Fibroblast of pulmonary artery (primary cell): ENCODE measurements around the gene CLEC3B.

Experiments
- DNase-seq: peaks from one replicate; pipeline ENCODE4 v3.0.0-alpha.2; 2010; ENCODE audit warnings: low read depth
- H3K4me3 ChIP-seq: replicated peaks from 2 replicates; pipeline ENCODE4 v1.5.1; 2011; ENCODE audit warnings: low read depth, mild to moderate bottlenecking, control low read depth, low read length, moderate library complexity
- TF ChIP-seq, protein P1 (sequence below): IDR thresholded peaks from 2 replicates; pipeline ENCODE4 v1.5.1; 2011; ENCODE audit warnings: mild to moderate bottlenecking, control low read depth, low read length, inconsistent platforms; ENCODE audit errors: missing control alignments

Gene CLEC3B

DNA sequence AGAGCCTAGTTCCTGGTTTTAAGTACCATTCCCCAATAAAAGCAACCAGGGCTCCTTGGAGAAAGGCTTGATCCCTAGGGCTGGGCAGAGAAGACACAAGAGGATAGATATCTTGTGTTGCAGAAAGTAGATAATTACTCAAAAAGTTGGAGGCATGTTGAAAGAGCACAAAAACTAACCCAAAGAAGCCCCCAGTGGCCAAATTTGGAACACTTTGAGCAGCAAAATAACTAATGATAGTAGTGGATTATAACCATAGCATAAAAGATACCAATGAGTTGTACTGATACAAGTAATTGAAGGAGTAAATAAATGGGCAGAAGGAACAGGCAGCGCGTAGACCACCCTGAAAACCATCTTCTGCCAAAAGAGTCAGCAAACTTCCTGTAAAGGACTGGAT lies 38.0 kb upstream of the CLEC3B start:
- TF ChIP-seq, protein P1, sequence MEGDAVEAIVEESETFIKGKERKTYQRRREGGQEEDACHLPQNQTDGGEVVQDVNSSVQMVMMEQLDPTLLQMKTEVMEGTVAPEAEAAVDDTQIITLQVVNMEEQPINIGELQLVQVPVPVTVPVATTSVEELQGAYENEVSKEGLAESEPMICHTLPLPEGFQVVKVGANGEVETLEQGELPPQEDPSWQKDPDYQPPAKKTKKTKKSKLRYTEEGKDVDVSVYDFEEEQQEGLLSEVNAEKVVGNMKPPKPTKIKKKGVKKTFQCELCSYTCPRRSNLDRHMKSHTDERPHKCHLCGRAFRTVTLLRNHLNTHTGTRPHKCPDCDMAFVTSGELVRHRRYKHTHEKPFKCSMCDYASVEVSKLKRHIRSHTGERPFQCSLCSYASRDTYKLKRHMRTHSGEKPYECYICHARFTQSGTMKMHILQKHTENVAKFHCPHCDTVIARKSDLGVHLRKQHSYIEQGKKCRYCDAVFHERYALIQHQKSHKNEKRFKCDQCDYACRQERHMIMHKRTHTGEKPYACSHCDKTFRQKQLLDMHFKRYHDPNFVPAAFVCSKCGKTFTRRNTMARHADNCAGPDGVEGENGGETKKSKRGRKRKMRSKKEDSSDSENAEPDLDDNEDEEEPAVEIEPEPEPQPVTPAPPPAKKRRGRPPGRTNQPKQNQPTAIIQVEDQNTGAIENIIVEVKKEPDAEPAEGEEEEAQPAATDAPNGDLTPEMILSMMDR = peak; percentile 58
- no peak overlapping the region for H3K4me3 ChIP-seq
- DNase-seq = no peak

DNA sequence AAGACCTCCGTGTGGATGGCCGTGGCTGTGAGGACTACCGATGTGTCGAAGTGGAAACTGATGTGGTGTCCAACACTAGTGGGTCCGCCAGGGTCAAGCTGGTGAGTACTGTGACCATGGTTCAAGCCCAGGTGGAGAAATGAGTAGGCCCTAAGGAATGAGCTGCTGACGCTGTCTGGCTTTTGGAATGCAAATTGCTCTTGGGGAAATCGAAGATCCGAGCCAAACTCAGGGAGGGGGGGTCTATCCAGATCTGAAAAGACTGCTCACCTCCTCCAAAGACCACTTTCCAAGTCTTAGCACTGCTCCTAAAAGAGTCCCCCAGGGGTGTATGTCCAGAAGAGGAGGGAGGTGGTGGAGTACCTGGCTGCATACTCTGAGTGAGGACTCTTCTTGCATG lies 37.0 kb upstream of the CLEC3B start:
- H3K4me3 ChIP-seq = no peak overlapping the region
- no peak for DNase-seq
- TF ChIP-seq, protein P1 = no peak

DNA sequence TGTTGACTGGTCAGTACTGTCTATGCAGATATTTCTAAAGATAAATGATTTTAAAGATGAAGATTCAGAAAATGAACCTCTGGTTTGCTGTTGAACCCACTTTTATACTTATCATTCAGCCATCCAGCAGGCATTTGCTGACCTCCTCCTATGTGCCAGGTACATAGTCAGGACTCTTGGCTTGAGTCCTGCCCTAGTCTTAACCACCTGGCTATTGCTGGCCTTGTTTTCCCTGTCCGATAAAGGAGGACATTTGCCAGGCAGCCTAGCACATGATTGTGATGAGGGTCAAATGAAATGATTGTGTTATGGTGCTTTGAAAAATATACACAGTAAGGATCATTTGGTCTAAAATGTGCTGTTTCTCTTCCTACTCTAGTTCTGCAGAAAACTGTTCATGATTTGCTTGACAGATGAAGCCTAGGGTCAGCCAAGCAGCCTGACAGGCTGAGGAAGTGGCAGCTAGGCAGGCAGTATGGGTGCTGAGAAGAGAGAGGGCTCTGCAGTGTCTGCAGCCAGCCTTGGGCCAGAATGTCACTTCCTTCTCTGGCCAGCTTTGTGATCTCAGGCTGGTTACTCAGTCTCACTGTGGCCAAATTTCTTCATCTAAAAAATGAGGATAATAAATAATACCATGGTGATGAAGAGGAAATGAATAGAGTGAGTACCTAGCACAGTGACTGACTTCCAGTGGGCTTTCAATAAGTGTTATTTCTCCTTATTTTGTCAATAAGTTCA lies 36.3 kb upstream of the CLEC3B start:
- no peak overlapping the region for H3K4me3 ChIP-seq
- DNase-seq = no peak
- TF ChIP-seq, protein P1 = no peak

DNA sequence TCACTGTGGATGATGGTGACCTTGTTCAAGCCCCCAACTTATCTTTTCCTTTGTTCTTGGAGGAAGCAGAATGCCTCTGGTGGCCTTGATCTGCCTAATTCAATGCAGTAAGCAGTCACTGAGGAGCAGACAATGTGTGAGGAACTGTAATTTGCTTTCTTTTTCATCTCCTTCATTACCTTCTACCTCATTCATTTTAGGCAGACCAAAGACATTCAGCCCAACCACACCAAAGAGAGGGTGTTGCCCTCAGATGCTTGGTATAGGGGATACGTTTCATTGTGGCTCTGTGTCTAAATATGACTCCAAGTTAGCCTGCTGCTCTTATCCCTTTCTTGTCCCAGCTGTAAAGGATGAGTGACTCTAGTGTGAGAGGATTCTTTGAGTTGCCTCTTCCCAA lies 34.8 kb upstream of the CLEC3B start:
- DNase-seq = no peak
- no peak overlapping the region for H3K4me3 ChIP-seq
- TF ChIP-seq, protein P1 = no peak

DNA sequence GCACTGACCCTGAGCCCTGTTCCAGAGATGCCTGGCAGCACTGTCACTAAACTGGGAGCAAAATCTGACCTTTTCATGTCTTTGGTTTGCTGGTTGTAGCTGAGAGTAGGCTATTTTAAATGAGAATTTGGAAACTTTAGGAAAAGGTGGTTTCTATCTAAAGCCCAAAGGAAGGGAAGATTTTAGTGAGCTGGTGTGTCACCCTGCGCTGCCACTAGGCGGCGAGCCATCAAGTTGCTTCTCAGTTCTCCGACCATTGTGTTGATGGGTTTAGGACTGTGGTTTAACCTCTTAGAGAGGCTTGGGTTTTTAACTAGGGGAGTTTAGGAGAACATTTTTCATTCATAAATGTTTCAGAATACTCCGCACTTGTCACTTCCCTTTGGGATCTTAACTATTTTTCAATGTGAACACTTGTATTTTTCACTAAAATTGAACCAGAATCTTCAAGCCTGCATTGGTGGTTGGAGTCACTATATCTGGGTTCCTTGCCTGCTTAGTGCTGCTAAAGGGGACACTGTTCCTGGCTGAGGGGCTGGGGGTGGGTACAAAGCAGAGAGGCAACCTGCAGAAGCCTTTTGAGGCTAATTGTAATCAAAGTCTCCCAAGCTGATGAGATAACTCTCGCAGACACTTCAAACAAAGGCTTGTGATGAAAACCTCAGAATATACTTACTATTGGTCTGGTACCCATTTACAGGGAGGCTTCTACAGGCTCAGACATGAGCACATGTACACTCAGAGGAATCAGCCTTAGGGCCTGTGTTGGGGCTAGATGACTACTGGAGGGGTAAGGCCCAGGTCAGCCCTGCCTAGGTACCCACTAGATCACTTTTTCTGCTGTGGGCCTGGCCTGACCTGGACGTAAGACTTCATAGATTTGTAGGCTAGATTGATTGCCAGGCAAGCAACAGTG lies 33.3 kb upstream of the CLEC3B start:
- DNase-seq = no peak
- TF ChIP-seq, protein P1 = peak; percentile 84
- no peak overlapping the region for H3K4me3 ChIP-seq

DNA sequence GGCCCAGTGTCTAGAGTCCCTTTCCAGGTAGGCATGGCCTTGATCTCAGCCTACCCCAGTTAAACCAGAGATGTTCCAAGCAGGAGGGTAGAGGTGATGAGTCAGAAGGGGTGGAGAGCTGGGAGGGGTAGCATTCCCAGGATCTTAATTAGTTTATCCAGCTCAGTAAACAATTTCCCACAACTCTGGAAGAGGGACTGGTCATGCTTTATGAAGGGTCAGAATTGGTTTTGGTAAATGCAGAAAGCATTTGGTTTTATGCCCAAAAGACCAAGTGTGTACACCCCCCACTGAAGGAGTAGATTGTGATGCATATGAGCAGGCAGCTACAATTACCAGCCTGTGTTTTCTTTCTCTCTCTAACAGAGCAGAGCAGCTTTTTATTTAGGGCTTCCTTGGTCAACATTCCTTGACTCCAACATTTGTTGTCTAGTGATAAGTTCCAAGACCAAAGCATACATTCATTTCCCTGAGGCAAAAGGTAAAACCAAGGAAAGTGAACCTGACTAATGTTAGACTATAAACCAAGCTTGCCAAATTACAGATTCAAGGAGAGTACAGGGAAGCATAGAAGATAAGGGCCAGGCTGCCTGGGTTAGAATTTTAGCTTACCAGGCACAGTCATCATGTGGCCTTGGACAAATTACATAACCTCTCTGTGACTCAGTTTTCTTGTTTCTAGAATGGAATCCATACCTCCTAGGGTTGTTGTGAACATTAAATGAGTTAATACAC lies 32.5 kb upstream of the CLEC3B start:
- peak; percentile 53 for DNase-seq

More for the DNA sequence above, 32.5 kb upstream of the CLEC3B start:
- TF ChIP-seq, protein P1 = no peak
- H3K4me3 ChIP-seq = no peak overlapping the region
